Panc1 (cell line): ENCODE data around the gene SMARCA1. TPM values are rescaled to one million over a fixed set of nuclear protein-coding genes. Genes with fewer than 3 reads are reported as not detected.

Source experiments
- ATAC-seq: fragments of 200-7000 bp; cut with Tn5 transposase; 2 replicates; pipeline ENCODE4 v1.9.1; 2020; ENCODE audit warnings: mild to moderate bottlenecking, moderate library complexity
- BruUV-seq: library from RNA; stranded (reverse); fragments of 400-500 nt; replicated peaks from 2 replicates; lab custom pipeline; 2021; lab: Mats Ljungman, UMichigan
- CTCF ChIA-PET: fragments of 300-600 bp; sonication (Branson Sonifier 250); formaldehyde crosslinking; loops from one replicate; lab custom pipeline; 2022; ENCODE audit warnings: antibody characterized with exemption; lab: Charles Lee
- POLR2A ChIA-PET: fragments of 300-600 bp; sonication (Branson Sonifier 250); formaldehyde crosslinking; loops from one replicate; lab custom pipeline; 2022; ENCODE audit warnings: antibody characterized with exemption; lab: Charles Lee
- DNase-seq: peaks from one replicate; pipeline ENCODE4 v3.0.0-alpha.2; 2010; ENCODE audit warnings: low read depth, low spot score
- H3K27ac ChIP-seq: 2 replicates; pipeline ENCODE4 v1.5.1; 2011; ENCODE audit warnings: mild to moderate bottlenecking, low read length, inconsistent platforms
- H3K27me3 ChIP-seq: fragments of 200-500 bp; sonication (Bioruptor generic); 2 replicates; pipeline ENCODE4 v1.6.0; 2014; ENCODE audit warnings: low read length, inconsistent platforms; ENCODE audit not compliant: control insufficient read depth, insufficient read depth
- H3K36me3 ChIP-seq: fragments of 200-500 bp; sonication (Bioruptor generic); 2 replicates; pipeline ENCODE4 v1.5.1; 2014; ENCODE audit warnings: inconsistent platforms, mild to moderate bottlenecking, low read length, moderate library complexity; ENCODE audit not compliant: control insufficient read depth, insufficient read depth
- H3K4me1 ChIP-seq: 2 replicates; pipeline ENCODE4 v1.5.1; 2011; ENCODE audit warnings: inconsistent platforms, mild to moderate bottlenecking, low read length, moderate library complexity; ENCODE audit not compliant: control insufficient read depth, insufficient read depth
- H3K4me3 ChIP-seq, 2 experiments: 2 replicates each; pipeline ENCODE4 v1.5.1; 2011 to 2012; ENCODE audit warnings: low read depth in 2 of 2, low read length in 2 of 2, mild to moderate bottlenecking in 2 of 2, inconsistent platforms in 1 of 2, moderate library complexity in 1 of 2
- H3K9me3 ChIP-seq: fragments of 200-500 bp; sonication (Bioruptor generic); 2 replicates; pipeline ENCODE4 v1.5.1; 2014; ENCODE audit warnings: low read depth, mild to moderate bottlenecking, inconsistent platforms, low read length, moderate library complexity; ENCODE audit not compliant: control insufficient read depth, insufficient read depth
- CTCF ChIP-seq: fragments of 450-650 bp; IDR thresholded peaks from 2 replicates; pipeline ENCODE4 v1.5.1; 2017; ENCODE audit warnings: mild to moderate bottlenecking
- POLR2AphosphoS5 ChIP-seq: IDR thresholded peaks from 2 replicates; pipeline ENCODE4 v1.6.1; 2012; ENCODE audit warnings: mild to moderate bottlenecking, low read depth, low read length, moderate library complexity
- REST ChIP-seq, 2 experiments: IDR thresholded peaks; 2 replicates each; pipeline ENCODE4 v1.6.1; 2011 to 2012; ENCODE audit warnings: low read depth in 2 of 2, control low read depth in 1 of 2, low read length in 1 of 2, mild to moderate bottlenecking in 1 of 2, moderate library complexity in 1 of 2; ENCODE audit not compliant: insufficient read depth in 1 of 2
- SIN3A ChIP-seq: IDR thresholded peaks from 2 replicates; pipeline ENCODE4 v1.6.1; 2012; ENCODE audit warnings: low read depth, mild to moderate bottlenecking, low read length, moderate library complexity, borderline replicate concordance; ENCODE audit not compliant: insufficient read depth
- TCF7L2 ChIP-seq: IDR thresholded peaks from 2 replicates; pipeline ENCODE4 v1.6.1; 2011; ENCODE audit warnings: mild to moderate bottlenecking, low read depth, low read length, inconsistent platforms
- in situ Hi-C: cut with HindIII; loops from 2 replicates; pipeline ENCODE4 v1.10.0; 2016; ENCODE audit warnings: low sequenced_read_pairs, low pct_unique_long_range_greater_than_20kb
- intact Hi-C: fragments of 100-400 bp; cut with micrococcal nuclease; formaldehyde crosslinking; loops from one replicate; pipeline ENCODE4 v1.10.0; 2022; ENCODE audit not compliant: unreplicated experiment
- total RNA-seq: library from RNA; stranded (reverse); gene quantifications from one replicate; pipeline ENCODE4 v1.2.1, GENCODE V29; 2021; ENCODE audit not compliant: unreplicated experiment

Gene SMARCA1
- total RNA-seq, 1 experiment from 2014 or later: 130 TPM

GRCh38 chrX:129472116-129472515 lies 51.2 kb downstream of the SMARCA1 start:
- ATAC-seq (no peak; the same call in 1 of the 2 replicates), DNase-seq (no peak)
- Histone ChIP-seq H3K27me3 (no peaks in the 10 kb centered on the region), H3K4me3 (no peak overlapping the region), H3K27ac (no peak overlapping the region), H3K36me3 (peaks cover 32% of the 10 kb centered on the region), H3K9me3 (no peaks in the 10 kb centered on the region), H3K4me1 (no peaks in the 10 kb centered on the region)
- BruUV-seq: no TSS peak
- CTCF ChIA-PET: no interaction called here
- no peak for TF ChIP-seq SIN3A
- TF ChIP-seq POLR2AphosphoS5: no peak
- TF ChIP-seq CTCF: no peak
- TF ChIP-seq REST (IDR thresholded peaks at IDR 0.05; ENCODE audit: insufficient read depth in 1 of 2, low read depth in 2 of 2, low read length in 1 of 2): no peak
- no peak for TF ChIP-seq TCF7L2
- in situ Hi-C loops: no loop called here
- POLR2A ChIA-PET: no interaction called here
- intact Hi-C loops: no loop called here

GRCh38 chrX:129462707-129463106 lies 60.6 kb downstream of the SMARCA1 start:
- TF ChIP-seq CTCF: no peak; the same call in 1 of the 2 replicates
- no peak for TF ChIP-seq REST (IDR thresholded peaks at IDR 0.05; ENCODE audit: insufficient read depth in 1 of 2, low read depth in 2 of 2, low read length in 1 of 2)
- no peak for TF ChIP-seq SIN3A
- no peak for TF ChIP-seq TCF7L2
- TF ChIP-seq POLR2AphosphoS5: no peak
- DNase-seq (no peak), ATAC-seq (no peak)
- ChIA-PET CTCF (no interaction called here), POLR2A (no interaction called here)
- H3K36me3 ChIP-seq: peaks cover 39% of the 10 kb centered on the region
- H3K4me3 ChIP-seq: no peak overlapping the region
- intact Hi-C loops: no loop called here
- no peaks in the 10 kb centered on the region for H3K4me1 ChIP-seq
- BruUV-seq: no TSS peak
- in situ Hi-C loops: no loop called here
- H3K9me3 ChIP-seq: no peaks in the 10 kb centered on the region
- no peak overlapping the region for H3K27ac ChIP-seq
- no peaks in the 10 kb centered on the region for H3K27me3 ChIP-seq
